Natural killer cell (primary cell): Measurements from ENCODE around the gene GALNTL6. TPM values are rescaled to one million over a fixed set of nuclear protein-coding genes. Genes with fewer than 3 reads are reported as not detected.
"Not testable (repeated sequence)": the region's sequence is repeated elsewhere in the genome, so short reads cannot be mapped to it uniquely, and the experiment has no call there.

ENCODE experiments used
- ATAC-seq, 3 donors: fragments of 150-1000 bp in 2 of 3; fragments of 200-7000 bp in 1 of 3; cut with Tn5 transposase; 1 replicate in 1 of 3; 2 replicates in 2 of 3; pipeline ENCODE4 v1.10.0; 2021; ENCODE audit warnings: mild to moderate bottlenecking in 2 of 3, moderate library complexity in 2 of 3
- DNase-seq, 2 donors: peaks; one replicate each; pipeline versions ENCODE4 v3.0.0 to v3.0.0-alpha.2; 2013 to 2021; ENCODE audit warnings: mixed read lengths in 1 of 2
- H3K27ac ChIP-seq: one replicate; pipeline ENCODE4 v1.5.1; 2013; ENCODE audit warnings: mild to moderate bottlenecking, low read length
- H3K27me3 ChIP-seq: one replicate; pipeline ENCODE4 v1.6.1; 2013; ENCODE audit warnings: low read length; ENCODE audit not compliant: control insufficient read depth, insufficient read depth
- H3K36me3 ChIP-seq: one replicate; pipeline ENCODE4 v1.6.1; 2013; ENCODE audit warnings: low read length; ENCODE audit not compliant: control insufficient read depth, insufficient read depth
- H3K4me1 ChIP-seq: one replicate; pipeline ENCODE4 v1.6.1; 2013; ENCODE audit warnings: low read length; ENCODE audit not compliant: control insufficient read depth, insufficient read depth
- H3K4me3 ChIP-seq: one replicate; pipeline ENCODE4 v1.5.1; 2013; ENCODE audit warnings: low read length
- H3K9me3 ChIP-seq: one replicate; pipeline ENCODE4 v1.6.1; 2013; ENCODE audit warnings: low read length; ENCODE audit not compliant: control insufficient read depth, insufficient read depth
- H3K27ac Mint-ChIP-seq, 2 donors: one replicate each; pipeline ENCODE4 v1.8.0; 2022; ENCODE audit warnings: mild to moderate bottlenecking in 2 of 2, mixed read lengths in 2 of 2, moderate library complexity in 1 of 2
- H3K27me3 Mint-ChIP-seq, 2 donors: one replicate each; pipeline ENCODE4 v1.8.0; 2022; ENCODE audit warnings: low read depth in 2 of 2, mixed read lengths in 2 of 2
- H3K36me3 Mint-ChIP-seq: one replicate; pipeline ENCODE4 v1.8.0; 2022; ENCODE audit warnings: mixed read lengths
- H3K4me1 Mint-ChIP-seq, 2 donors: one replicate each; pipeline ENCODE4 v1.8.0; 2022; ENCODE audit warnings: mixed read lengths in 2 of 2
- H3K4me3 Mint-ChIP-seq: one replicate; pipeline ENCODE4 v1.8.0; 2022; ENCODE audit warnings: mild to moderate bottlenecking, moderate library complexity, mixed read lengths
- H3K9me3 Mint-ChIP-seq, 2 donors: one replicate each; pipeline ENCODE4 v1.8.0; 2022; ENCODE audit warnings: mixed read lengths in 2 of 2
- CTCF ChIP-seq: fragments of 200-600 bp; IDR thresholded peaks from one replicate; pipeline ENCODE4 v1.8.0; 2022; ENCODE audit warnings: antibody characterized with exemption
- WGBS: methylation state at CpG from one replicate; pipeline ENCODE4 v1.1.7; 2013; ENCODE audit warnings: missing lambda C conversion rate; ENCODE audit not compliant: insufficient coverage; 5-methylcytosine and 5-hydroxymethylcytosine counted together
- intact Hi-C: fragments of 100-400 bp; cut with micrococcal nuclease; formaldehyde crosslinking; loops from one replicate; pipeline ENCODE4 v1.14.2; 2022
- total RNA-seq, 4 donors: library from RNA; stranded (reverse); fragments of 120-200 nt in 1 of 4; gene quantifications; one replicate each; pipeline versions ENCODE4 v1.2.3 to v1.2.4, GENCODE V29; 2013 to 2022

Gene GALNTL6
- total RNA-seq, 3 donors from 2014 or later (not counting 1 experiment from before 2014, with no cell fraction given) = not detected

GRCh38 chr4:172793565-172794306 lies 980.5 kb downstream of the GALNTL6 start:
- Histone ChIP-seq H3K9me3 (no peaks in the 10 kb centered on the region), H3K27me3 (no peaks in the 10 kb centered on the region), H3K36me3 (no peaks in the 10 kb centered on the region), H3K4me3 (no peak overlapping the region), H3K27ac (no peak overlapping the region), H3K4me1 (no peaks in the 10 kb centered on the region)
- H3K36me3 Mint-ChIP-seq = no peaks in the 10 kb centered on the region
- 76% methylated on average over 3 of the region's 4 CpGs for WGBS
- H3K4me3 Mint-ChIP-seq = no peak overlapping the region
- H3K27me3 Mint-ChIP-seq = no peaks in the 10 kb centered on the region
- no peak for TF ChIP-seq CTCF
- H3K4me1 Mint-ChIP-seq = no peaks in the 10 kb centered on the region
- no peak overlapping the region for H3K27ac Mint-ChIP-seq
- no peak for DNase-seq
- ATAC-seq = no peak
- intact Hi-C loops = no loop called here
- H3K9me3 Mint-ChIP-seq = peaks cover 2 to 4% of the 10 kb centered on the region in 2 donors

GRCh38 chr4:172794307-172794703 lies 981.1 kb downstream of the GALNTL6 start:
- peaks cover 2 to 7% of the 10 kb centered on the region in 2 donors for H3K9me3 Mint-ChIP-seq
- no peak overlapping the region for H3K4me3 Mint-ChIP-seq
- Histone ChIP-seq H3K36me3 (no peaks in the 10 kb centered on the region), H3K4me1 (no peaks in the 10 kb centered on the region), H3K27me3 (no peaks in the 10 kb centered on the region), H3K27ac (no peak overlapping the region), H3K9me3 (no peaks in the 10 kb centered on the region), H3K4me3 (no peak overlapping the region)
- 92% methylated on average over 3 of the region's 3 CpGs for WGBS
- no peak for ATAC-seq
- no peak overlapping the region for H3K27ac Mint-ChIP-seq
- H3K36me3 Mint-ChIP-seq = no peaks in the 10 kb centered on the region
- no peaks in the 10 kb centered on the region for H3K27me3 Mint-ChIP-seq
- intact Hi-C loops = no loop called here
- DNase-seq = no peak
- H3K4me1 Mint-ChIP-seq = no peaks in the 10 kb centered on the region
- TF ChIP-seq CTCF = no peak

GRCh38 chr4:172797281-172797680 lies 984.1 kb downstream of the GALNTL6 start:
- H3K36me3 Mint-ChIP-seq, ATAC-seq, H3K27ac Mint-ChIP-seq, H3K36me3 ChIP-seq, H3K9me3 ChIP-seq, H3K4me3 Mint-ChIP-seq, H3K4me1 ChIP-seq, H3K27ac ChIP-seq, H3K4me3 ChIP-seq, H3K27me3 Mint-ChIP-seq, H3K4me1 Mint-ChIP-seq, H3K9me3 Mint-ChIP-seq, intact Hi-C loops, H3K27me3 ChIP-seq, DNase-seq: not testable (repeated sequence)
- 95% methylated on average over 18 of the region's 18 CpGs for WGBS

GRCh38 chr4:172802032-172802431 lies 988.8 kb downstream of the GALNTL6 start:
- H3K4me3 Mint-ChIP-seq = no peak overlapping the region
- no peaks in the 10 kb centered on the region for H3K27me3 ChIP-seq
- 69% methylated on average over 2 of the region's 2 CpGs for WGBS
- H3K27ac ChIP-seq = no peak overlapping the region
- no peaks in the 10 kb centered on the region for H3K4me1 ChIP-seq
- H3K4me1 Mint-ChIP-seq = no peaks in the 10 kb centered on the region
- no peak for ATAC-seq
- H3K27ac Mint-ChIP-seq = no peak overlapping the region
- H3K36me3 Mint-ChIP-seq = no peaks in the 10 kb centered on the region
- intact Hi-C loops = no loop called here
- H3K36me3 ChIP-seq = no peaks in the 10 kb centered on the region
- DNase-seq = no peak
- H3K9me3 ChIP-seq = no peaks in the 10 kb centered on the region
- H3K9me3 Mint-ChIP-seq = peaks cover 0 to 5% of the 10 kb centered on the region in 2 donors
- no peak for TF ChIP-seq CTCF
- no peak overlapping the region for H3K4me3 ChIP-seq
- H3K27me3 Mint-ChIP-seq = no peaks in the 10 kb centered on the region
